ENCODE measurements around the gene TCF7L1.

Gene TCF7L1

GRCh38 chr2:85156153-85156552 is 23.0 kb downstream of the TCF7L1 start:
- H3K4me3 ChIP-seq (ENCODE audit: low read length): no peak overlapping the region
- TF ChIP-seq CTCF (conservative IDR thresholded peaks at IDR 0.05; ENCODE audit: low read depth, low read length): no peak
- peak; percentile 94 for DNase-seq (ENCODE audit: low read depth)

- TF ChIP-seq CTCF (conservative IDR thresholded peaks at IDR 0.05; ENCODE audit: low read depth, low read length): no peak
- H3K4me3 ChIP-seq (ENCODE audit: low read length): no peak overlapping the region
These were observed 23.4 kb downstream of the TCF7L1 start for GRCh38 chr2:85156619-85157018.

GRCh38 chr2:85157345-85157744 is 24.2 kb downstream of the TCF7L1 start:
- no peak overlapping the region for H3K4me3 ChIP-seq (ENCODE audit: low read length)
- no peak for TF ChIP-seq CTCF (conservative IDR thresholded peaks at IDR 0.05; ENCODE audit: low read depth, low read length)
- no peak for DNase-seq (ENCODE audit: low read depth)

More at GRCh38 chr2:85156619-85157018, 23.4 kb downstream of the TCF7L1 start:
- no peak for DNase-seq (ENCODE audit: low read depth)

GRCh38 chr2:85158559-85159273 is 25.5 kb downstream of the TCF7L1 start:
- no peak overlapping the region for H3K4me3 ChIP-seq (ENCODE audit: low read length)
- no peak for DNase-seq (ENCODE audit: low read depth)
- TF ChIP-seq CTCF (conservative IDR thresholded peaks at IDR 0.05; ENCODE audit: low read depth, low read length): no peak

GRCh38 chr2:85159589-85159988 is 26.4 kb downstream of the TCF7L1 start:
- DNase-seq (ENCODE audit: low read depth): no peak
- no peak overlapping the region for H3K4me3 ChIP-seq (ENCODE audit: low read length)
- no peak for TF ChIP-seq CTCF (conservative IDR thresholded peaks at IDR 0.05; ENCODE audit: low read depth, low read length)

- H3K4me3 ChIP-seq (ENCODE audit: low read length): no peak overlapping the region
- no peak for TF ChIP-seq CTCF (conservative IDR thresholded peaks at IDR 0.05; ENCODE audit: low read depth, low read length)
- no peak for DNase-seq (ENCODE audit: low read depth)
These were observed 28.1 kb downstream of the TCF7L1 start for GRCh38 chr2:85160966-85161960.

All from retinal pigment epithelial cell (primary cell).